ENCODE data around the gene RHOF.

RHOF gene

GRCh38 chr12:121738340-121738858, 55.1 kb downstream of the RHOF start:
- no peak for DNase-seq

- no peak for DNase-seq
These were observed 59.6 kb downstream of the RHOF start for GRCh38 chr12:121733849-121734248.

- no peak for DNase-seq
These were observed 62.0 kb downstream of the RHOF start for GRCh38 chr12:121731473-121731872.

GRCh38 chr12:121729021-121729420, 64.5 kb downstream of the RHOF start:
- DNase-seq: no peak
